GM21529 (cell line): Measurements from ENCODE around the gene PRKD1.
"Not testable (repeated sequence)": the region's sequence is repeated elsewhere in the genome, so short reads cannot be mapped to it uniquely, and the experiment has no call there.

ENCODE experiments used
- ATAC-seq: cut with Tn5 transposase; IDR thresholded peaks from one replicate; pipeline ENCODE4 v1.9.1; 2021; ENCODE audit not compliant: unreplicated experiment

PRKD1 gene

GRCh38 chr14:29749327-29749726 is 178.3 kb downstream of the PRKD1 start:
- no peak for ATAC-seq

- no peak for ATAC-seq
Measured at GRCh38 chr14:29745863-29746262, 181.8 kb downstream of the PRKD1 start.

GRCh38 chr14:29743531-29743930 is 184.1 kb downstream of the PRKD1 start:
- ATAC-seq = no peak

- ATAC-seq = no peak
Measured at GRCh38 chr14:29741909-29742401, 185.7 kb downstream of the PRKD1 start.

GRCh38 chr14:29740491-29740890 is 187.2 kb downstream of the PRKD1 start:
- no peak for ATAC-seq

DNA sequence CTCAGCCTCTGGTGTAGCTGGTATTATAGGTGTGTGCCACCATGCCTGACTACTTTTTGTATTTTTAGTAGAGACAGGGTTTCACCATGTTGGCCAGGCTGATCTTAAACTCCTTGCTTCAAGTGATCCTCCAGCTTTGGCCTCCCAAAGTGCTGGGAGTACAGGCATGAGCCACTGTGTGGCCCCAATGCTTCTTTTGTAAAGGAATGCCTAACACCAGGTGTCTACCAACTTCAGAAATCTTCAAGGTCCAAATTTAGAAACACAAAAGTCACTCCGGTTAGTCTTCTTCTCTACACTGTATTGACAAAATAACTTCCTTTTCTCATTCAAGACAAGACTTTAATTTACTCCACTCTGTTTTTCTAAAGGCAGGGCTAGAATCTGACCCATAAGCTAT is 188.7 kb downstream of the PRKD1 start:
- no peak for ATAC-seq

GRCh38 chr14:29738056-29738455 is 189.6 kb downstream of the PRKD1 start:
- ATAC-seq = no peak

GRCh38 chr14:29735459-29735858 is 192.2 kb downstream of the PRKD1 start:
- no peak for ATAC-seq

DNA sequence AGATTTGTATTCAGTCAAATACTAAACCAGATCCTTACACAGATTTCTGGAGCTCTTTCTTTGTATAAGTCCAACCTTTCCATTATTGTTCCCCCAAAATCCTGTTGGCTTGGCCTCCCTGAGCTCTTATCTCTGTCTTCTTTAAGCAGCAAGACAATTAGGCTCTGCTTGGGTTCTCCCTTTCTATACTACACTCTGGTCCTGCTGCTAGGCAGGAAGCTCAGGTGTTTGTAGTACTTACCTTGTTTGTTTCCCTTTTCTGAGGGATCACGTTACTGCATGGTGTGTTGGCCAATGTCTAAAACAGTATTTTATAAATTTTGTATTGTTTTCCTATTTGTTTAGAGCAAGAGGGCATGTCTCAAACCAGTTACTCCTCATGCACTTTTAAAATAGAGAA is 192.9 kb downstream of the PRKD1 start:
- ATAC-seq = no peak

GRCh38 chr14:29726560-29727331 is 200.9 kb downstream of the PRKD1 start:
- not testable (repeated sequence) for ATAC-seq

- ATAC-seq = no peak
Measured at GRCh38 chr14:29724991-29725390, 202.7 kb downstream of the PRKD1 start.

GRCh38 chr14:29722831-29723230 is 204.8 kb downstream of the PRKD1 start:
- ATAC-seq = no peak

GRCh38 chr14:29721586-29721985 is 206.1 kb downstream of the PRKD1 start:
- ATAC-seq = no peak

GRCh38 chr14:29717901-29718300 is 209.7 kb downstream of the PRKD1 start:
- no peak for ATAC-seq

DNA sequence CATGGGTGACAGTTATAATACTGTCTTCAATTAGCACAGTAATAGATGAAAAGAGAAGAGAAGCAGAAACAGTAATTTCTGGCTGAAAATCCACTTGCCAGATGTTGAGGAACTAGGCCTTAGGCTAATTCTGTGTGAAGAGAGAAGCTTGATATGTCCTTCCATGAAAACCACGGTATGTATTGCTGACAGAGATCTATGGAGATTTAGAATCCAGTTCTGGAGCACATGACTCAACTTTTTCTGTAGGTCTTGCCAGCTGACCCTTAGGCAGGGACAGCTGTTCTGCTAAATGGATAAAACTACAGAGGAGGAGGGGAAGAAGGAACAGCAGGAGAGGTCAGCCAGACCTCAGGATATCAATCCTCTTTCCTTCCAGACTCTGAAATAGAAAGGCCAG is 211.5 kb downstream of the PRKD1 start:
- ATAC-seq = no peak

GRCh38 chr14:29712601-29713000 is 215.0 kb downstream of the PRKD1 start:
- ATAC-seq = no peak

DNA sequence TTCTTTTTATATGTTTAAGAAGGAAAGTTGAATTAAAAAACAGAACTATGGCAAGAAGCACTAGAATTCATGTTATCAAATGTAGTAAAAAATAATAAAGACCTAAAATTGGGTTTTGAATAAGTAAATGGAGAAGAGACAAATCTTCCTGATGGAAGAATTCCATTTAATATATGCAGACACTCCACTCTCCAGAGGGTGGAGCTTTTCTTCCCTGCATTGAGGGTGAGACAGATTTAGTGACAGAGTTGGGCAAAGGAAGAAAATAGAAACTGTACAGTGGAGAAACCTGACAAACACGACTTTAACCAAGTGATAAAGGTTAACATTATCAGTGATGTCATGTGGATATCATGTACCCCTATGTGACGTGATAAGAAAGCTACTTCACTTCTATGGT is 217.6 kb downstream of the PRKD1 start:
- ATAC-seq = no peak

GRCh38 chr14:29709490-29709889 is 218.2 kb downstream of the PRKD1 start:
- no peak for ATAC-seq

DNA sequence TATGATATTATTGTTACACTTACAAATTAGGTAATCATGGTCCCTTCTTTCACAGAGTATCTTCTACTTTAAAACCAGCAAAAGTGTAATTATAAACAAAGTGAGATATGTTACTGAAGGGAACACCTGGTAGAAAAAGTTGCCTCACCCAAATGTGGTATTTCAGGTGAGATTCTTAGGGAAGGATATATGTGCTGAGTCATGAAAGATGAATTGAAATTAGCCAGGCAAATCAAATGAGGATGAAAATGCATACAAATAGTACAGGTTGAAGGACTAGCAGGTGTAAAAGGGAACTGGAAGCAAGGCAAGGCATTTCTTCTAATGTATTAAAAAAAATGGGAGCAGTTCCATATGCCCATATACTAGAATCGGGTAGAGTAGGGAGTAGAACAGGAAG is 220.9 kb downstream of the PRKD1 start:
- no peak for ATAC-seq

GRCh38 chr14:29705801-29706200 is 221.8 kb downstream of the PRKD1 start:
- ATAC-seq = no peak

DNA sequence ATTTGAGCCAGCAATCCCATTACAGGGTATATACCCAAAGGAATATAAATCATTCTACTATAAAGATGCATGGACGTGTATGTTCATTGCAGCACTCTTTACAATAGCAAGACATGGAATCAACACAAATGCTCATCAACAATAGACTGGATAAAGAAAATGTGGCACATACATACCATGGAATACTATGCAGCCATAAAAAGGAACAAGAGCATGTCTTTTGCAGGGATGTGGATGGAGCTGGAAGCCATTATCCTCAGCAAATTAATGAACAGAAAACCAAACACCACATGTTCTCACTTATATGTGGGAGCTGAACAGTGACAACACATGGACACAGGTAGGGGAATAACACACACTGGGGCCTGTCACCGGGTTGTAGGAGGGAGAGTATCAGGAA is 238.1 kb downstream of the PRKD1 start:
- ATAC-seq = not testable (repeated sequence)

DNA sequence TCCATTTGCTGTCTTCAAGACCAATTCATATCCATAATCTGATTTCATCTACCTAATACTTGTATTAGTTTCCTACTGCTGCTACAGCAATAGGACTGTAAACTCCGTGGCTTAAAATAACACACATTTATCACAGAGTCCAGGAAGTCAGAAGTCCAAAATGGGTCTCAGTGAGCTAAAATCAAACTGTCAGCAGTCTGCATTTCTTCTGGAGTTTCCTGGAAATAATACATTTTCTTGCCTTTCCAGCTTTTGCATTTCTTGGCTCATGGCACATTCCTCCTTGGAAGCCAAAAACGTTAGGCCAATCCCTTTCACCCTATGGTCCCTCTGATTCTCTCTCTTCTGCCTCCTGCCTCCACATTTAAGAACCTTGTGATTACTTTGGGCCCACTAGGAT is 239.8 kb downstream of the PRKD1 start:
- ATAC-seq = no peak
